Endothelial cell of umbilical vein (primary cell): ENCODE results near the gene TSPOAP1. TPM values are rescaled to one million over a fixed set of nuclear protein-coding genes. Genes with fewer than 3 reads are reported as not detected.

Experiments used
- BruUV-seq: library from RNA; stranded (reverse); fragments of 400-500 nt; replicated peaks from 2 replicates; lab custom pipeline; 2021; lab: Mats Ljungman, UMichigan
- CTCF ChIA-PET: fragments of 300-600, 350-600 bp; sonication (Branson Sonifier 250); formaldehyde crosslinking; loops from one replicate; lab custom pipeline; 2021; ENCODE audit warnings: antibody characterized with exemption, inconsistent platforms; lab: Charles Lee
- POLR2A ChIA-PET: fragments of 300-600, 350-600 bp; sonication (Branson Sonifier 250); formaldehyde crosslinking; loops from one replicate; lab custom pipeline; 2021; ENCODE audit warnings: antibody characterized with exemption, inconsistent platforms; lab: Charles Lee
- DNase-seq: peaks from one replicate; pipeline ENCODE4 v3.0.0-alpha.2; 2011; ENCODE audit warnings: low read depth, low spot score
- FAIRE-seq: peaks from 2 replicates; lab custom pipeline; 2011; peaks lifted over from hg19 to GRCh38; lab: Jason Lieb, UNC
- H2AFZ ChIP-seq: 2 replicates; pipeline ENCODE4 v1.6.0; 2012; ENCODE audit warnings: low read depth, low read length, control low read depth, inconsistent platforms
- H3K27ac ChIP-seq: 2 replicates; pipeline ENCODE4 v1.5.1; 2011; ENCODE audit warnings: low read depth, mild to moderate bottlenecking, control low read depth, low read length, moderate library complexity; ENCODE audit not compliant: insufficient read depth
- H3K27me3 ChIP-seq, 2 experiments: 2 replicates each; pipeline versions ENCODE4 v1.6.0 to v1.6.1; 2011; ENCODE audit warnings: low read length in 2 of 2, mixed read lengths in 1 of 2; ENCODE audit not compliant: control insufficient read depth in 2 of 2, insufficient read depth in 2 of 2
- H3K36me3 ChIP-seq, 2 experiments: 2 replicates in 1 of 2; 3 replicates in 1 of 2; pipeline ENCODE4 v1.5.1; 2011; ENCODE audit warnings: low read length in 2 of 2, mild to moderate bottlenecking in 1 of 2, moderate library complexity in 1 of 2; ENCODE audit not compliant: control insufficient read depth in 2 of 2, insufficient read depth in 2 of 2; ENCODE audit errors: extremely low read depth in 1 of 2
- H3K4me1 ChIP-seq: 3 replicates; pipeline ENCODE4 v1.5.1; 2011; ENCODE audit warnings: mild to moderate bottlenecking, low read length; ENCODE audit not compliant: control insufficient read depth, insufficient read depth; ENCODE audit errors: extremely low read depth
- H3K4me2 ChIP-seq: 2 replicates; pipeline ENCODE4 v1.6.1; 2011; ENCODE audit warnings: low read length, control low read depth, mixed read lengths; ENCODE audit not compliant: insufficient read depth
- H3K4me3 ChIP-seq, 3 experiments: fragments of 200-600 bp in 1 of 3; sonication (generic), shearing (Covaris generic) in 1 of 3; replicated peaks in 1 of 3; 2 replicates each; pipeline ENCODE4 v1.5.1; 2011 to 2016; ENCODE audit warnings: control low read depth in 3 of 3, low read length in 3 of 3, mild to moderate bottlenecking in 2 of 3, inconsistent platforms in 1 of 3, low read depth in 1 of 3, moderate library complexity in 1 of 3; ENCODE audit not compliant: insufficient read depth in 1 of 3
- H3K79me2 ChIP-seq: 2 replicates; pipeline ENCODE4 v1.6.0; 2012; ENCODE audit warnings: low read length, inconsistent platforms; ENCODE audit not compliant: control insufficient read depth, insufficient read depth
- H3K9ac ChIP-seq: replicated peaks from 2 replicates; pipeline ENCODE3; 2011; ENCODE audit warnings: low read length, control low read depth; ENCODE audit not compliant: insufficient read depth; ENCODE audit errors: extremely low read depth
- H3K9me1 ChIP-seq: replicated peaks from 3 replicates; pipeline ENCODE4 v1.6.0; 2011; ENCODE audit warnings: mild to moderate bottlenecking, low read length; ENCODE audit not compliant: control insufficient read depth, insufficient read depth; ENCODE audit errors: extremely low read depth
- H3K9me3 ChIP-seq: replicated peaks from 2 replicates; pipeline ENCODE4 v1.5.1; 2012; ENCODE audit warnings: low read length, inconsistent platforms; ENCODE audit not compliant: control insufficient read depth, insufficient read depth
- H4K20me1 ChIP-seq: replicated peaks from 2 replicates; pipeline ENCODE3; 2011; ENCODE audit warnings: mild to moderate bottlenecking, low read length; ENCODE audit not compliant: control insufficient read depth, insufficient read depth; ENCODE audit errors: extremely low read depth
- CTCF ChIP-seq, 2 donors: IDR thresholded peaks; 1 replicate in 1 of 2; 2 replicates in 1 of 2; pipeline ENCODE4 v1.5.1; 2011; ENCODE audit warnings: low read length in 2 of 2, mild to moderate bottlenecking in 2 of 2, moderate library complexity in 2 of 2, control low read depth in 1 of 2, inconsistent platforms in 1 of 2, low read depth in 1 of 2; ENCODE audit not compliant: insufficient read depth in 1 of 2; ENCODE audit errors: extremely low read depth in 1 of 2
- EZH2 ChIP-seq: IDR thresholded peaks from 2 replicates; pipeline ENCODE4 v1.6.1; 2012; ENCODE audit warnings: borderline replicate concordance, low read depth, mild to moderate bottlenecking, moderate library complexity, low read length, inconsistent platforms; ENCODE audit not compliant: severe bottlenecking
- FOS ChIP-seq: IDR thresholded peaks from 2 replicates; pipeline ENCODE4 v1.6.1; 2011; ENCODE audit warnings: mild to moderate bottlenecking, low read length, moderate library complexity, borderline replicate concordance; ENCODE audit not compliant: insufficient read depth
- GATA2 ChIP-seq: IDR thresholded peaks from 2 replicates; pipeline ENCODE4 v1.7.0; 2011; ENCODE audit warnings: low read depth, mild to moderate bottlenecking, moderate library complexity, mixed read lengths, low read length; ENCODE audit not compliant: insufficient read length, insufficient read depth
- JUN ChIP-seq: IDR thresholded peaks from 2 replicates; pipeline ENCODE4 v1.6.1; 2011; ENCODE audit warnings: borderline replicate concordance, low read depth; ENCODE audit not compliant: insufficient read length, insufficient read depth
- MYC ChIP-seq: IDR thresholded peaks from one replicate; pipeline ENCODE4 v1.6.1; 2011; ENCODE audit warnings: mild to moderate bottlenecking, low read depth, low read length
- POLR2A ChIP-seq: IDR thresholded peaks from 2 replicates; pipeline ENCODE4 v1.6.1; 2012; ENCODE audit warnings: low read depth, mild to moderate bottlenecking, control low read depth, low read length
- POLR2AphosphoS5 ChIP-seq: IDR thresholded peaks from 2 replicates; pipeline ENCODE4 v1.6.1; 2012; ENCODE audit warnings: low read depth, mild to moderate bottlenecking, control low read depth, low read length, moderate library complexity; ENCODE audit not compliant: insufficient read depth
- dilution Hi-C: fragments of 300-500 bp; cut with MboI; formaldehyde crosslinking; loops from one replicate; pipeline ENCODE4 v1.15.0; 2019; ENCODE audit warnings: low sequenced_read_pairs; ENCODE audit not compliant: extremely low pct_ligation_motif_present
- intact Hi-C: fragments of 100-400 bp; cut with micrococcal nuclease; formaldehyde crosslinking; loops from one replicate; pipeline ENCODE4 v1.10.0; 2022
- polyA plus RNA-seq, 4 experiments: library from polyadenylated mRNA; depleted of rRNA in 3 of 4; stranded (reverse) in 3 of 4; unstranded in 1 of 4; fragments of >200 nt; gene quantifications; 2 replicates each; pipeline versions ENCODE4 v1.2.1 to v1.2.3, GENCODE V29; 2011 to 2012; ENCODE audit warnings: missing spikeins in 1 of 4
- total RNA-seq: library from RNA; stranded (reverse); gene quantifications from 2 replicates; pipeline ENCODE4 v1.2.3, GENCODE V29; 2021
- TF ChIP-seq, protein P1 (sequence below): IDR thresholded peaks from 2 replicates; pipeline ENCODE4 v1.6.1; 2011; ENCODE audit not compliant: insufficient read depth, insufficient read length

TSPOAP1 gene
- total and polyA plus RNA-seq, 2 donors (not counting 3 experiments of a cell fraction or from before 2014, with no cell fraction given): not detected

GRCh38 chr17:58334661-58335060, 6.1 kb upstream of the TSPOAP1 start:
- ChIA-PET POLR2A (no interaction called here), CTCF (no interaction called here)
- DNase-seq (no peak), FAIRE-seq (no peak)
- Histone ChIP-seq H3K9me3 (no peaks in the 10 kb centered on the region), H3K4me1 (peaks cover 4% of the 10 kb centered on the region), H3K79me2 (no peaks in the 10 kb centered on the region), H3K27me3 (no peaks in the 10 kb centered on the region), H3K4me3 (no peak overlapping the region), H3K9me1 (no peaks in the 10 kb centered on the region), H3K36me3 (no peaks in the 10 kb centered on the region), H2AFZ (no peak overlapping the region), H3K27ac (no peak overlapping the region), H3K4me2 (no peak overlapping the region), H4K20me1 (no peaks in the 10 kb centered on the region), H3K9ac (no peak overlapping the region)
- dilution Hi-C loops (no loop called here), intact Hi-C loops (no loop called here)
- BruUV-seq: no TSS peak
- TF ChIP-seq CTCF (IDR thresholded peaks at IDR 0.05; ENCODE audit: extremely low read depth in 1 of 2, insufficient read depth in 1 of 2, low read depth in 1 of 2, low read length in 2 of 2) (no peak), JUN (no peak), FOS (no peak), GATA2 (no peak), POLR2AphosphoS5 (no peak), EZH2 (no peak), MYC (no peak), POLR2A (no peak)
- TF ChIP-seq, protein P1, sequence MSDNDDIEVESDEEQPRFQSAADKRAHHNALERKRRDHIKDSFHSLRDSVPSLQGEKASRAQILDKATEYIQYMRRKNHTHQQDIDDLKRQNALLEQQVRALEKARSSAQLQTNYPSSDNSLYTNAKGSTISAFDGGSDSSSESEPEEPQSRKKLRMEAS: no peak
